ENCODE measurements around the gene INO80C.
A peak's percentile ranks its signal among the peaks of the same experiment; 100 is the strongest.

The INO80C gene

DNA sequence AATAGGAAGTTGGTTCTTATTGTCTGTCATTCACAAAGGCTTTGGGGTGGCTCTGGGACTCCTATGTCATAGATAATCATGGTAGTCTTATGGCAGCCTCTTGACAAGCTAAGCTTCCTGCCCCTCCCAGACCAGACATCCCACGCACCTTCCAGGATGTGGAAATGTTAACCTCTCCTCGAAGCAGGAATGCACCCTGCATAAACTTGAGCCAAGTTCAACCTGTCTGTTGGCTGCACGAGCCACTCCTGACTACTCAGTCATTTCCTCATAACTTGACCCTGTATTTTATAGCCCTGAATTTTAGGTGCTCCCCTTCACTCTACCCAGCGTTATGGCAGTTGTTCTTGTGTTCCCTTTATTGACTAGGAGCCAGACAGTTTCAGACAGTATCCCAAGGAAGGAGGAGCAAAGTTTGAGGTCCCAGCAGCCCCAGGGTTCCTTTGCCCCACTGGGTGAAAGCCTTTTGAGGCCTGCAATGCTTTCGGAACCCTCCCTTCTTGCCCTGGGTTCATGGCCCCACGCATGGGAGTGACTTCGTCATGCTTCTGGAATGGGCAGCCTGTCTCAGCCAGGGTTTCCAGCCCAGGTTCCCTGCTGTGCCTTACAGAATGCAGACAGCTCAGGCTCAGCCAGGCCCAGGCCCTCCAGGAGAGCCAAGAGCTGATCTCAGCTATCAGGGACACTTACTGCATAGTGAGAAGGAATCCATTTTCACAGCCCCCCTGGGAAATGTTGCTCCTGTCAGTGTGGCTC is 15.6 kb upstream of the INO80C start:
- peak; percentile 93 for DNase-seq (ENCODE audit: low spot score)

DNA sequence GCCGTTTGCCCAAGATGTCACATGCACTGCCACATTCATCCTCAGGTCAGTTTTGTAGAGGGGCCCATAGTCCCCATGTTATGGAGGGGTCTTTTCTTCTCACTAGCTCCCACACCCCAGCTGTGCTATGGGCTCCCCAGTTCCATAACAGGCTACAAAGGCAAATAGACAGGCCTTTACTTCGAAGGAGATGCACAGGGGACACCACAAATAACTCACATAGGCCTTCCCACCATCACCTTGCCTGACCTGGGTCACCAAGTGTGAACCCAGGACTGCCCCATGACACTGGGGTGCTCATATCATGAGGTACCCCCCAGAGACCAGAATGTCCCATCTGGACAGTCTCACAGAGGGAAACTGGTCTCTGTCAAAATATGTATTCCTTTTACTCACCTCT is 15.0 kb upstream of the INO80C start:
- no peak for DNase-seq (ENCODE audit: low spot score)

DNA sequence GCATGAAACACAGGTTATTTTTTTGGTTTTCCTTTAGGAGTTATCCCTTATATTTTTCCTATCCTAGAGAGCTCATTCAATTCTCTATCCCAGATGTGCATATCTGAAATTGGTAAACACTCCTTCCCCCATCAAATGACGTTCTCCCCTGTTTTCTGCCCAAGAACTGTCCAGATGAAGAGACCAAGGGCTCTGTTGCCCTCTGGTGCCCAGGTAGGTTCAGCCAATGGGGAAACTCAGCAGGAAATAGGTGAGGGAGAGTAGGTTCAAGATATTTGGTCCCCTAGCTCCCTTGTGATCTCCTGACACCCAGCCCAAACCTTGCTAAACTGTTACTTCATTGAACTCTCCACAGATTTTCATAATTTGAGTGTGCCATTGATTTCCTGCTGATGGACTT is 14.1 kb upstream of the INO80C start:
- no peak for DNase-seq (ENCODE audit: low spot score)

DNA sequence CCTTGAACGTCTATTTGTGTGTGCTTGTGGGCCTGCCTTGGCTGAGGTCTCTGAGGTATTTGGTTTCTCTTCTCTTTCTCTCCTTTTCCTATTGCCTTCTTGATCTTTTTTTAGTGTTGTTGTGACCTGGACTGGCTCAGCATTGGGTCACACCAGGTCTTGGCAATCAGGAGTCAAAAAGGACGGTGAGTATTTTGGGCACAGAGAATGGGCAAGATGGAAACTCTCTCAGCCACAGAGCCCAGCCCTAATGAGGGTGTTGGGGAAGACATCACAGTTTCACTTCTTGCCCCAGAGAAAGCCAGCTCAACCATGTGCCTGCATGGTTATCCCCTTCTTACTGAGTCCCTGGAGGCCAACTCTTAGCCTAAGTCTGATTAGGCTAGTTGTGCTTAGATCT is 13.7 kb upstream of the INO80C start:
- DNase-seq (ENCODE audit: low spot score): no peak

DNA sequence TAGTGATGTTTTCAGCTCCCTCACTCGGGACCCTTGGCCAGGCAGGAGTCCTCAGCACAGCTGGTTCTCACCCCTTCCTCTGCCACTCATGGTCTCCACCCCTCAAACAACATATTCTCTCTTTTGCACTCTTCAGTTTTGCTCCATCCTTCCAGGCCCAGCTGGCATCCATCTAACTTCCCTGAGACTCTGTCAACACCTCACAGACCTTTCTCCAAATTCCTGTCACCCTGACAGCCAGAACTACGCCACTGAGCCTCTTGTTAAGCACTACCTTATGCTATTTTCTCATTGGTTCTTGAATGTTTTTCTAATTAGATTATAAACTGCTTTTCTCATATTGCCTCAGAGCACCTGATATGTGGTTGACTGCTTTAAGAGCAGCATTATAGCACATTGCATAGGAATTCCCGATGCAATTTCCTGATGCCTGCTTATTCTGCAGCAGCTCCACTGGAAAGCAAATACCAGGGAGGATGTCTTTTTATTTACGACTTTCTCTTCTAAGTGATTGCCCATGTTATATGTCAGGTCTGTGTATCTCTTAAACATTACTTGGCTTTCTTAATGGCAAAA is 12.4 kb upstream of the INO80C start:
- no peak for DNase-seq (ENCODE audit: low spot score)

DNA sequence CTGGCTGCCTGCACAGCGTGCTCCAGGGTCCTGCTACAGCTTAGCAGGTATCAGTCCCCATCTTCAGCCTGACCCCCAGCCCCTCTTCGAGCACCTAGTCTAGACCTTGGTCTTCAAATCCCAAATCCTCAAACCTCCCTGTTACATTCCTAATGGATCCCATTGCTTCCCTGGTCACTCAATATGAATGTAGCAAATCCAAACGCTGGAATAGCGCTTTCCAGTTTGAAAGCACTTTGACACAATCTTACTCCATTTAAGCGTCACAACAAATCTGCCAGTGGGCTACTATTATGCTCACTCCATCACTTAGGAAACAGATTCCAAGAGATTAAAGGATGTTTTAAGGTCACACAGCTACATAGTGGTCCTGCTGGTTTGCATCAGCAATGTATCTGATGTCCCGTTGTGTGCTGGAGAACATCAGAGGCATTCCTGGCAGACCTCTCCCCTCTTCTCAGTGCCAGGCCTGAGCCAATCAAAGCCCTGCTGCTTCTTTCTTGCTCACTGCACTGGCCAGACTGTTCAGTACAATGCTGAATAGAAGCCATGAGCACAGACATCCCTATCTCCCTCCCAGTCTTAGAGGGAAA is 11.1 kb upstream of the INO80C start:
- DNase-seq (ENCODE audit: low spot score): no peak

DNA sequence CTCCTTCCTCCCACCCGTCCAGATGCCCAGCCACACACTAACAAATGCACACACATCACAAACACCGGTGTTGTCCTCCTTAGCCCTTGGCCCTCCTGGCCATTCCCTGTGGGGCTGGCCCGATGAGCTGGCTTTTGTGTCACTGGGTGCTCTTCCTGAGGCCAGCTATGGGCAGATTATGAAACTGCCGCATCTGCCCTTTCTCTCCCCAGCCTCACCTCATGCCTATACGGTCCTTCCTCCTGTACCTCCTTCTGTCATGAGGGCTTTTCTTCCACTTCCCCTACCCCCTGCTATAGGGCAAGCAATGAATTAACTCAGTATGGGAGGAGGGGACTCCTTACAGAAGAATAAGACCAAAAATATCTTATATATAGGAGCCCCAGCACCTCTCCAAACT is 10.3 kb upstream of the INO80C start:
- DNase-seq (ENCODE audit: low spot score): no peak

DNA sequence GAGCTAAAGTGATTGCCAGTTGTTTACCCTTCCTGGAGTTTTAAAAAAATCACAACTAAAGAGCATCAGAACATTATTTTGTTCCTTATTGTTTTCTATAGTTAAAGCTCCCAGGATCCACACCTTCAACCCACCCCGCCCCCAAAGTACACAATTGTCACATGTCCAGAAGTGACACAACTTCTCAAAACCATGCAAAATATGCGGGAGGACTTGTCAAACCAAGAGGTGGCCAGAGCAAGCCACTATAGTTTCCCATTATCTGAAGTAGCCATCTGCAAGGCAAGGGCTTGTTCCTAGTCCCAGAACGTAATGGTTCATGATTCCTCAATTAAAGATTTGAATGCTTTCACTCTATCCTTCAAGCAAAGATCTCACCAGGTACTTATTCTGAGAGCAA is 9.9 kb upstream of the INO80C start:
- DNase-seq (ENCODE audit: low spot score): no peak

DNA sequence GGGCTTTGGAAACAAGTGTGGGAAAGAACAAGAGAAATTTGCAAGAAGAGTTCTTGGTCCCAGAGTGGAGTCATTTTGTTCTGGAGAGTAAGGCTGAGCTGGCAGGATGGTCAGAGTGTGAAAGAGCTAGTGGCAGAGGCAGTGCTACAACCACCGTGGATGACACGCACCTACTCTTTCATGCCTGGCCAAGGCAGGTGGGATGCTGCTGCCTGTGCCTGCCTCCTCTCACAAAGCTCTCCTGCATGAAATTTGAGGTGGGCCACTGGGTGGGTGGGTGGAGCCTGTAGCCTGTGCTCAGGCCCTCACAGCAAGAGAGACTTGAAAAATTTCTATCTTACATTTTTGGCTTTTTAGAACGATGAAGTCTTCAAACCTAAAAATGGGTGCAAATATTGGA is 9.4 kb upstream of the INO80C start:
- DNase-seq (ENCODE audit: low spot score): no peak

DNA sequence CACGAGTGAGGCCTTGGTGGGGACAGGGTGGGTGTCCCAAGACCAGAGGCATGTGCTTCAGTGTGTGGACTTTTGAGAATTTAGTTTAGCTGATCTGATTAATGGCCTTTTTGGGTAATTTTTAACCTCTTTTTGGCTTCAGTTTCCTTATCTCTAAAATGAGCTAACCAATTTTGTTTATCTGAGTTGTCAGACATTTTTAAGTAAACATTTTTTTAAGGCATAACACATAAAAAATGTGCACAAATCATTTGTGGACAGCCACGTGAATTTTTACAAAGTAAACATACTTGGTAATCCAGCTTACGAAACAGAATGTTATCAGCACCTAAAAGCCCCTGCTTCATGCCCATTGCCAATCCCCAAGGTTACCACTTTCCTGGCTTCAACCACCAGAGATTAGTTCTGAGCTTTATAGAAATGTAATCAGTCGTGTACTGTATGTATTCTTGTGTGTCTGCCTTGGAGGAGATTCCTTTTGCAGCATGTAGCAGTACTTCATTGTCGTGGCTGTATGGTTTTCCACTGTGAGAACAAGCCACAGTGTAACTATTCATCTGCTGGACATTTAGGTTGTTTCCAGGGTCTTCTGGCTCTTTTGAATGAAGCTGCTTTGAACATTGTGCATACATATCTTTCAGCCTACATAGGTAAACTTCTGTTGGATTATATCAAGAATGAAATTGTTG is 8.4 kb upstream of the INO80C start:
- DNase-seq (ENCODE audit: low spot score): no peak

DNA sequence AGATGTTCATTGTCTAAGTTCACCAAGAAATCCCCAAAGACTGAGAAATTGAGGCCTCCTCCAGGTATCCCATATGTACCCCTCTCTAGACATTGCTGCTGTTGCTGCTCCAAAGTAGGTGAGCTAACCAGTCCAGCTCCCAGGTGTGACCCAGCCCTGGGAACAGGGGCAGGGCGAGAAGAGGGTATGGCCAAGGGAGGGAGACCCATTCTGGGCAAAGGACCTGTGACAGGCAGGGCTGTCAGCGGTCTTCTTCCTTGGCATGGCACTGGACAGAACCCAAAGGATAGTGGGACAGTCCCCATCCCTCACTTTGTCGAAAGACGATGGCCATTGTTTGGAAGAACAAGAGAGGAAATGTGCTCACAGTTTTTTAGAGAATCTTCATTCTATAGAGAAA is 7.2 kb upstream of the INO80C start:
- DNase-seq (ENCODE audit: low spot score): no peak

DNA sequence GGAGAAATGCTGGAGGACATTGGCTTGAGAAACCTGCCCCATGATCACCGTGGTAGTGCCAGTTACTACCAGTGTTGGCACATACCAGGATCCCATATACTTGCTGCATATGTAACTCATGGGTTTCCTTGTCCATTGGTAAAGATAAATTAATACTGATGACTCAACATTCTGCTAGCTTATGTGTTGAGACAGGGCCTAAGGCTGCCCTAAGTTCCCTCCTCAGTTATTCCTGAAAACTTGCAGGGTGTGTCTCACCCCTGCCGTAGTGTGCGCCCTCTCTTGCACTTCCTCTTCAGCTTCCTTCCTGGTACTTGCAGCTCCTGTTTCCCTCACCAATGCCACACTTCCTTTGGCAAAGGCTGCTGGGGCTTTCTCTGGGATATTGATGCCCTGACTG is 4.3 kb upstream of the INO80C start:
- DNase-seq (ENCODE audit: low spot score): no peak

DNA sequence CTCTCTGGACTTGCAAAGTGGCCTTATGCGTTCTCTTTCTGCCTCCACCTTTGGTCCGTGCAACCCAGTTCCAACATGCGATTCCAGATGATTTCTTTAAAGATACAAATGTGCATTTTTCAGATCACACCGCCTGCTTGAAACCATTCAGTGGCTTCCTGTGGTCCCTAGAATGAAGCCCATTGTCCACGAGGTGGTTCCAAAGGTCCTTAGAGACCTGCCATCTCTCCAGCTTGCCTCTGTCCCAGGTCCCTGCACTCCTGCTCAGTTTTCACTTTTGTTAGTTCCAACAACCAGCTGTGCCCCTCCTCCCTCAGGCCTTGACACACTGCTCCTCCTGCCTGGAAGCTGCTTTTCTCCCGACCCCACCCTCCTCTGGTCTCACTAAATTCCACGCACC is 3.6 kb upstream of the INO80C start:
- DNase-seq (ENCODE audit: low spot score): no peak

DNA sequence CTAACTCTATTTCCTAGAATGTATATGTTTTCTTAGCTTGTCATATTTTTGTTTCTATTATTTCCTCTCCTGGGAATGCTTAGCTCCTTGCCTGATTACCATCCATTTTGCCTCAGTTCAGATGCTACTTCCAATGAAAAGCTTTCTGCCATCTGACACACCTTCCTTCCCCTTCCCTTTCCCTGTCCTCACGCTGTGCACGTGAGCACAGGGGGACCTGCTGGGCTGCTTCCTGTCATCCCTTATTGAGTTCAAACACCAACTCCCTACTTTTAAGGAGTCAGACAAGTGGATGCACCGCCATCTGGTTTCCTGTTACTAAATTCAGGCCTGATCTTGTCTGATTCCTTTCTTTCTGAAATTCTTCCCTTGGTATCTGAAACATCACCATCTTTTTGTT is 2.4 kb upstream of the INO80C start:
- no peak for DNase-seq (ENCODE audit: low spot score)

DNA sequence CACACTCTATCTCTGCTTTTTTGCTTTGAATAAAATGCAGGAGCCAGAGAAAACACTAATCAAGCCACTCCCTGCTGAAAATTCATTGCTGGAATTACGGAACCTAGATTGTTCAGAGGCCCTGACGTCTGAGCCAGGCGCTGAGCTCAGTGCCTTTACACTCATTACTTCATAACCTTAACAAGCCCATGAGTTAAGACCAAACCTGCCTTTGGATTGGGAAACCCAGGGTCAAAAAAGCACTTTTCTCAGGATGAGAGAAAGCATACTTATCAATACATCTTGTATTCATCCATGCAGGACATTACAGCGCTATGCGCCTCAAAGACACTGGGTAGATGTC is 762 bp downstream of the INO80C start:
- DNase-seq (ENCODE audit: low spot score): peak; percentile 46

DNA sequence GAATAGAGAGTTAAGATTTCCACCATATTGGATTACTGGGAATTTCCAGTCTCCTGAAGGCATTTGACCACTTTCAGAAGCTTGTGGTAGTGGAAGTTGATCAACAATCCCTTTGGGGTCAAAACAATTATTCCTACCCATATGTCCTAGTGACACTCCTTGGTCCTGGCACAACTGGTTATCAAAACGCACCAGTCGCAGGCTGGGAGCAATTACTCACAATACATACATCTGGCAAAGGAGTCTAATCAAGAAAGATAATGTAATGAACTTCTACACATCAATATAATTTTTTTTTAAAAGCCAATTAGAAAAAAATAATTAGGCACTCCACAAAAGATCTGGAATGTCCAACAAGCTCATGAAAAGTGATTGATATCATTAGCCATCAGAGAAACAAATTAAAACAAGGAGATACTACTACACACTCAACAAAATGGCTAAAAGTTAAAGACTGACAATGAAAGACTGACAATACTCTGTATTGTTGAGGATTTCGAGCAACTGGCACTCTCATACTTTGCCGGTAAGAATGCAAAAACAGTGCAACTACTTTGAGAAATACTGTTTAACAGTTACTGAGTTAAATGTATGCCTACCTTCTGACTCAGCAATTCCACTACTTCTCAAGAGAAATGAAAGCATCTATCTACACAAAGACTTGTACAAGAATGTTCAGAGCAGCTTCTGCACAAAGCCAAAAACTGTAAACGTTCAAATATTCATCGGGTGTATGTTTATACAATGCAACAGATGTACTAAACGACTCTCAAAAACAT is 2.0 kb downstream of the INO80C start:
- no peak for DNase-seq (ENCODE audit: low spot score)

DNA sequence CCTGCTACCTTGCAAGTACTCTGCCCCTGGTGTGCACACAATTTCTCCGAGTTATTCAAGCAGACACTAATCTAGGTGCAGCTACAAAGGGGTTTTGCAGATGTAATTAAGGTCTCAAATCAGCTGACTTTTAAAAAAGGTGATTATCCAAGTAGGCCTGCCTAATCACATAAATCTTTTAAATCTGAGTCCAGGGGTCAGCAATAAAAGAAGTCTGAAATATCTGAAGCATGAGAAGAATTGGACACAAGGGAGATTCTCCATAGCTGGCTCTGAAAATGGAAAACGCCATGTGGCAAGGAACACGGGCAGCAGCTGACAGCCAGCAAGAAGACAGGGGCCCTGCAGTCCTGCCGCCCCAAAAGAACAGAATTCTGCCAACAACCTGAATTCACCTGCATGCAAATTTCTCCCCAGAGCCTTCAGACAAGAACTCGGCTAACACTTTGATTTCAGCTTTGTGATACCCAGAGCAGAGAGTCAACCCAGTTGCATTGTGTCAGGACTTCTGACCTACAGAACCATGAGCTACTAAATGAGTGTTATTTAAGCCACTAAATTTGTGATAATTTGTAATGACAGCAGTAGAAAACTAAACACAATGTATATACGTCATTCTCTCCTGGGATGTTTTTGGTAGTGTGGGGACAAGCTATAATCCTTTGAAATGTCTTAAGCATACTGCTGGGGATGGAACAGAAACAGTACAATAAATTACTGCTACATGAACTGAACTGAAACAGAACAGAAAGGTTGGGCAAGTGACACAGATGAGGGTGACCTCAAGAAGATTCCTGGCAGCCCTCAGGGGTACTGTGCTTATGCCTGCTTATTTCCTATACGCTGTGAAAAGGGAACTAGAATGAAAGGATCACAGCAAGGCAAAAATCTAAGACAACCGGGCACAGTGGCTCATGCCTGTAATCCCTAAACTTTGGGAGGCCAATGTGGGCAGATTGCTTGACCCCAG is 3.2 kb downstream of the INO80C start:
- DNase-seq (ENCODE audit: low spot score): no peak

DNA sequence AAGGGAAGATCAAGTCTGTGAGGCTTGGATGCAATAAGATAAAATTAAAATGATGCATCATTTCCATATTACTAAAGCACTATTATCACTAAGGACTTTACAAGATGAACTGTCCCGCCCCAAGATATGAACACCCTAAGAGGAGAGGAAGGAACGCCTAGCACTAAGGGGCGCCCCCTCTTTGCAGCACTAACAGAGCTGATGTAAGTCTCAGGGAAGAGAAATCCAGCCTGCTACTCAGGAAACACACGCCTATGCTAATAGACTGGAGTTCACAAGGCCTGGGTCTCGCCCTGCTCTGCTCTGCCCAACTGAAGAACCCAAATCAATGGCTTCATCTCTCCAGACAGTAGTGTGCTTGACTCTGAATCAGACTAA is 6.1 kb downstream of the INO80C start:
- no peak for DNase-seq (ENCODE audit: low spot score)

DNA sequence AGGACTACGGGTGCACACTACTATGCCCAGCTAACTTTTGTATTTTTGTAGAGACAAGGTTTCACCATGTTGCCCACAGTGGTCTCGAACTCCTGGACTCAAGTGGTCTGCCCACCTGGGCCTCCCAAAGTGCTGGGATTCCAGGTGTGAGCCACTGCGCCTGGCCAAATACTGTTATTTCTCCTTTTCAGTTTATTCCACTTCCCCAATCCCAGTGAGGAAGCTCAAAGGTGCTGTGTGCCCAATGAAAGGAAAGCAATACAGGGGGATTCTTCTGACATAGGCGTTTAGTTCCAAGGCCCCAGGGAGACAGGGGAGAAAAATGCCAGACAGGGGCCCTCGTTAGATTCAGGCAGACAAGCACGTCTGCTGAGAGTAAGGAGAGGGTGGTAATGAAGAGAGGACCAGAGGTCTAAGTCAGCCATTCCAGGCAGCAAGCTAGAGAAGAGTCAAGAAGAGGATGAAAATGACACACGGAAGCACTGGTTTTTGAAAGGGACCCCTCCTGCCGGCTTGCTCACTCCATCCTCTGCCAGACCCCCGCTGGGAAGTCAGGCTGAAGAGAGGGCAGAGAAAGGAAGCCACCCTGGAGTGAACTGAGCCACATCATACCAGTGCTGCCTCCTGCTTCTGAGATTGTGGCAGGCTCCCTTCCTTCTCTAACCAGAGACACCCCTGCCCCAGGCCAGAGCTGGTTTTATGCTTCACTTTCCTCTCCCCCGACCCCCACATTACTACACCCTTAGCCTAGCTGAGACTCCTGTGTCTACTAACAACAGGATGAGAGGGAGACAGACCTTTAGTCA is 6.7 kb downstream of the INO80C start:
- no peak for DNase-seq (ENCODE audit: low spot score)

DNA sequence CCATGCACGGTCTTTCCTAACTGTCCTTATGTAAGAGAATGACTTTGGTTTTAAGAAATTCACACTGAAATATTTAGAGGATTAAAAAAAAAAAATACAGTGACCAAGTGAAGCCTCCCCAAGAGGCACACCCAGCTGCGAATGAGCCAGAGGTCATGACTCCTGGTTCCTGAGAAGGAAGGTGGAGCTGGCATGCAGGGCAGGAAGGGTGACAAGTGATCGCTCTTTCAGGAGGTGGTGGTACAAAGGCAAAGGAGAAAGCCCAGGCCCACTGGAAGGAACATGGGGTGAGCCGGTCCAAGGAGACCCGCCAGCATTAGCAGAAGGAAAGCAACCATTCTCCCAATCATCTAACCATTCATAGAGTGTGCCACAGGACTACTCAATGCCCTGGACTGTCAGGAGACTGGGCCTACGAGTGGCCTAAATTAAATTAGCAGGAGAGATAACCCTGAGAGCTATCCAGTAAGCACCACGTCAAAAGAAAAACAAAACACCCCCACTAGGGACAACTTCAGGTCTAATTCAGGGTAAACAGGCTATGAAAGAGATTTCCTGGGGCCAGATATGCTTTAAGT is 7.8 kb downstream of the INO80C start:
- DNase-seq (ENCODE audit: low spot score): no peak
